Gastrocnemius medialis (tissue), 4 donors: ENCODE data around the gene RALGAPA2. TPM values are rescaled to one million over a fixed set of nuclear protein-coding genes. Genes with fewer than 3 reads are reported as not detected.

Source experiments
- ATAC-seq, 2 donors: fragments of 150-250 bp; one replicate each; pipeline ENCODE4 v1.9.1; 2016
- DNase-seq, 2 donors: peaks; one replicate each; pipeline ENCODE4 v3.0.0-alpha.2; 2019
- H3K27ac ChIP-seq, 4 donors: fragments of 200-600 bp; sonication (generic); 1 replicate in 1 of 4; 2 replicates in 3 of 4; pipeline ENCODE4 v1.5.1; 2016 to 2018; ENCODE audit warnings: mild to moderate bottlenecking in 2 of 4, moderate library complexity in 1 of 4
- H3K27me3 ChIP-seq, 3 donors: fragments of 200-600 bp; sonication (generic) in 2 of 3; 1 replicate in 1 of 3; 2 replicates in 2 of 3; pipeline versions ENCODE4 v1.5.1 to v1.6.0; 2016 to 2019; ENCODE audit warnings: mild to moderate bottlenecking in 1 of 3, moderate library complexity in 1 of 3
- H3K36me3 ChIP-seq, 2 donors: fragments of 200-600 bp; sonication (generic) in 1 of 2; one replicate each; pipeline ENCODE4 v1.5.1; 2017 to 2018
- H3K4me1 ChIP-seq, 2 donors: fragments of 200-600 bp; sonication (generic) in 1 of 2; one replicate each; pipeline ENCODE4 v1.5.1; 2016 to 2017; ENCODE audit warnings: mild to moderate bottlenecking in 2 of 2
- H3K4me3 ChIP-seq, 4 donors: fragments of 200-600 bp; sonication (generic) in 3 of 4; 1 replicate in 1 of 4; 2 replicates in 3 of 4; pipeline ENCODE4 v1.5.1; 2016 to 2019; ENCODE audit warnings: mild to moderate bottlenecking in 2 of 4
- H3K9me3 ChIP-seq, 3 donors: fragments of 200-600 bp; sonication (generic) in 2 of 3; 1 replicate in 1 of 3; 2 replicates in 2 of 3; pipeline ENCODE4 v1.5.1; 2016 to 2019
- POLR2A ChIP-seq, 2 donors: fragments of 450-650 bp; IDR thresholded peaks; one replicate each; pipeline ENCODE4 v1.6.1; 2017; ENCODE audit warnings: antibody characterized with exemption in 2 of 2, mild to moderate bottlenecking in 2 of 2, moderate library complexity in 2 of 2
- in situ Hi-C, 4 donors: fragments of 200-750 bp; cut with MboI; loops; one replicate each; pipeline versions ENCODE4 v1.15.0 to v1.8.0; 2017; ENCODE audit warnings: low sequenced_read_pairs in 4 of 4
- intact Hi-C: fragments of 100-400 bp; cut with DNase I; formaldehyde crosslinking; loops from one replicate; pipeline ENCODE4 v1.15.1; 2023; ENCODE audit warnings: low total_unique reads
- total RNA-seq, 4 donors: library from RNA; depleted of rRNA; stranded (reverse); fragments of >200 nt; gene quantifications; one replicate each; pipeline versions ENCODE4 v1.1.0 to v1.2.3, GENCODE V29; 2016
- TF ChIP-seq, protein P1 (sequence below), 5 experiments: fragments of 450-650 bp in 3 of 5; fragments of 200-600 bp in 2 of 5; sonication (generic) in 2 of 5; IDR thresholded peaks in 4 of 5; conservative IDR thresholded peaks in 1 of 5; 1 replicate in 4 of 5; 2 replicates in 1 of 5; pipeline ENCODE4 v1.5.1; 2016 to 2019; ENCODE audit warnings: antibody characterized with exemption in 5 of 5, mild to moderate bottlenecking in 3 of 5, moderate library complexity in 3 of 5

Gene RALGAPA2
- total RNA-seq, 4 donors from 2014 or later: 43.2 to 56.9 (median 52.0) TPM

DNA sequence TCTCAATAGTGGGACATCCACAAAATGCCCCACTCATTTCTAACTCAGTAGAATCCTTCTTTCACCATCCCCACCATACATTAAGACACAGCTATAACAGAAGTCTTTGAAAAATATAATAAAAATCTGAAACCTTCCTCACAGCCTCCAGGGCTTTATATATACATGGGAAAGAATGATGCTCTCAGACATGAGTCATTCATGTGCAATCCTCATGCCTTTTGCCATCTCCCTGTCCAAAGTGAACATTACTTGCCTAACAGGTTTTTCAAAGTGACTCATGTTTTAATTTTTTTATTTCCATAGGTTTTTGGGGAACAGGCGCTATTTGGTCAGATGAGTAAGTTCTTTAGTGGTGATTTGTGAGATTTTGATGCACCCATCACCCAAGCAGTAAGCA lies 162.7 kb downstream of the RALGAPA2 start:
- no peak for DNase-seq
- H3K27ac ChIP-seq: no peak overlapping the region
- H3K4me3 ChIP-seq: no peak overlapping the region
- intact Hi-C loops (no loop called here), in situ Hi-C loops (no loop called here)
- no peaks in the 10 kb centered on the region for H3K27me3 ChIP-seq
- TF ChIP-seq, protein P1, sequence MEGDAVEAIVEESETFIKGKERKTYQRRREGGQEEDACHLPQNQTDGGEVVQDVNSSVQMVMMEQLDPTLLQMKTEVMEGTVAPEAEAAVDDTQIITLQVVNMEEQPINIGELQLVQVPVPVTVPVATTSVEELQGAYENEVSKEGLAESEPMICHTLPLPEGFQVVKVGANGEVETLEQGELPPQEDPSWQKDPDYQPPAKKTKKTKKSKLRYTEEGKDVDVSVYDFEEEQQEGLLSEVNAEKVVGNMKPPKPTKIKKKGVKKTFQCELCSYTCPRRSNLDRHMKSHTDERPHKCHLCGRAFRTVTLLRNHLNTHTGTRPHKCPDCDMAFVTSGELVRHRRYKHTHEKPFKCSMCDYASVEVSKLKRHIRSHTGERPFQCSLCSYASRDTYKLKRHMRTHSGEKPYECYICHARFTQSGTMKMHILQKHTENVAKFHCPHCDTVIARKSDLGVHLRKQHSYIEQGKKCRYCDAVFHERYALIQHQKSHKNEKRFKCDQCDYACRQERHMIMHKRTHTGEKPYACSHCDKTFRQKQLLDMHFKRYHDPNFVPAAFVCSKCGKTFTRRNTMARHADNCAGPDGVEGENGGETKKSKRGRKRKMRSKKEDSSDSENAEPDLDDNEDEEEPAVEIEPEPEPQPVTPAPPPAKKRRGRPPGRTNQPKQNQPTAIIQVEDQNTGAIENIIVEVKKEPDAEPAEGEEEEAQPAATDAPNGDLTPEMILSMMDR (IDR thresholded peaks at IDR 0.05 in 4 of 5, conservative IDR thresholded peaks at IDR 0.05 in 1 of 5): no peak
- no peak for TF ChIP-seq POLR2A (IDR thresholded peaks at IDR 0.05)
- H3K36me3 ChIP-seq: peaks cover 0 to 9% of the 10 kb centered on the region in 2 donors
- peaks cover 0 to 12% of the 10 kb centered on the region in 2 donors for H3K4me1 ChIP-seq
- ATAC-seq: no peak
- H3K9me3 ChIP-seq: no peaks in the 10 kb centered on the region

GRCh38 chr20:20549267-20549612 lies 163.2 kb downstream of the RALGAPA2 start:
- no peak for TF ChIP-seq POLR2A (IDR thresholded peaks at IDR 0.05)
- TF ChIP-seq, protein P1 (IDR thresholded peaks at IDR 0.05 in 4 of 5, conservative IDR thresholded peaks at IDR 0.05 in 1 of 5): no peak
- no peaks in the 10 kb centered on the region for H3K27me3 ChIP-seq
- H3K4me3 ChIP-seq: no peak overlapping the region
- peaks cover 0 to 13% of the 10 kb centered on the region in 2 donors for H3K36me3 ChIP-seq
- ATAC-seq (no peak), DNase-seq (no peak)
- peaks cover 0 to 12% of the 10 kb centered on the region in 2 donors for H3K4me1 ChIP-seq
- intact Hi-C loops (no loop called here), in situ Hi-C loops (no loop called here)
- H3K27ac ChIP-seq: no peak overlapping the region
- H3K9me3 ChIP-seq: no peaks in the 10 kb centered on the region

- Histone ChIP-seq H3K4me1 (peaks cover 0 to 12% of the 10 kb centered on the region in 2 donors), H3K27ac (no peak overlapping the region), H3K4me3 (no peak overlapping the region), H3K9me3 (no peaks in the 10 kb centered on the region), H3K27me3 (no peaks in the 10 kb centered on the region), H3K36me3 (peaks cover 0 to 13% of the 10 kb centered on the region in 2 donors)
- ATAC-seq: no peak
- no peak for DNase-seq
- in situ Hi-C loops: no loop called here
- intact Hi-C loops: no loop called here
- TF ChIP-seq, protein P1 (IDR thresholded peaks at IDR 0.05 in 4 of 5, conservative IDR thresholded peaks at IDR 0.05 in 1 of 5): no peak
- TF ChIP-seq POLR2A (IDR thresholded peaks at IDR 0.05): no peak
Observed at GRCh38 chr20:20548527-20549266, 163.7 kb downstream of the RALGAPA2 start.

GRCh38 chr20:20547876-20548266 lies 164.6 kb downstream of the RALGAPA2 start:
- no peak for DNase-seq
- intact Hi-C loops: no loop called here
- H3K4me1 ChIP-seq: peaks cover 0 to 12% of the 10 kb centered on the region in 2 donors
- H3K27me3 ChIP-seq: no peaks in the 10 kb centered on the region
- H3K4me3 ChIP-seq: no peak overlapping the region
- H3K36me3 ChIP-seq: peaks cover 0 to 13% of the 10 kb centered on the region in 2 donors
- in situ Hi-C loops: no loop called here
- TF ChIP-seq POLR2A (IDR thresholded peaks at IDR 0.05): no peak
- TF ChIP-seq, protein P1 (IDR thresholded peaks at IDR 0.05 in 4 of 5, conservative IDR thresholded peaks at IDR 0.05 in 1 of 5): no peak
- no peak for ATAC-seq
- H3K9me3 ChIP-seq: no peaks in the 10 kb centered on the region
- H3K27ac ChIP-seq: no peak overlapping the region
